ENCODE measurements around the gene CACNA1E. TPM values are rescaled to one million over a fixed set of nuclear protein-coding genes. Genes with fewer than 3 reads are reported as not detected.

CACNA1E gene
- polyA plus RNA-seq (2012; ENCODE audit: insufficient read depth, insufficient read length): not detected

DNA sequence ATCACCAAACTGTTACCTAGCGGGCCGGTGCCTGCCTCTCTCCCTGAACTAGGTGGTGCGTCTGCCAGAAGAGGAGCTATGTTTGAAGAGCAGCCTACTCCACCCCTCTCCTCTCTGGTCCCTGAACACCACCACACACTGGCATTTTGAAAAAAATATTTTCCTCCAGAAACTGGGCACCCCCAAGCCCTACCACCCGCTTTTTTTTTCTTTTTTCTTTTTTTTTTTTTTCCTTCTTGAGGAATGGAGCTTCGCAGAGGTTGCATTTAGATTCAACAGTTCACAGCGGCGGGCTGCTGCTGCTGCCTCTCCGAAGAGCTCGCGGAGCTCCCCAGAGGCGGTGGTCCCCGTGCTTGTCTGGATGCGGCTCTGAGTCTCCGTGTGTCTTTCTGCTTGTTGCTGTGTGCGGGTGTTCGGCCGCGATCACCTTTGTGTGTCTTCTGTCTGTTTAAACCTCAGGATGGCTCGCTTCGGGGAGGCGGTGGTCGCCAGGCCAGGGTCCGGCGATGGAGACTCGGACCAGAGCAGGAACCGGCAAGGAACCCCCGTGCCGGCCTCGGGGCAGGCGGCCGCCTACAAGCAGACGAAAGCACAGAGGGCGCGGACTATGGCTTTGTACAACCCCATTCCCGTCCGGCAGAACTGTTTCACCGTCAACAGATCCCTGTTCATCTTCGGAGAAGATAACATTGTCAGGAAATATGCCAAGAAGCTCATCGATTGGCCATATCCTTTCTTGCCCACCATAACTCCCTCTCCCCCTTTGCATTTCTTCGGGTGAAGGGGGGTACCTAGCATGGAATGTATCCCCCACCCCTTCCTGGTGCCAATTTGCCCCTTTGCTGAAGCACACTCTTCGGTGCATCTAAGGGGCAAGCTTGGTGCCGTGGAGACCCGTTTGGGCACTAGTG is at the start of gene CACNA1E:
TSS of gene CACNA1E (plus strand) at position 233 of the 911 bp plus-strand sequence. CDS start at position 461, 228 bp downstream.
- no peak for DNase-seq (ENCODE audit: low read depth, low spot score)
- H3K4me3 ChIP-seq (ENCODE audit: low read length): no peak within 1 kb of the TSS

GRCh38 chr1:181433931-181434330 is 49.4 kb upstream of the CACNA1E start:
- no peak overlapping the region for H3K4me3 ChIP-seq (ENCODE audit: low read length)
- no peak for DNase-seq (ENCODE audit: low read depth, low spot score)

GRCh38 chr1:181438013-181438412 is 45.3 kb upstream of the CACNA1E start:
- no peak overlapping the region for H3K4me3 ChIP-seq (ENCODE audit: low read length)
- no peak for DNase-seq (ENCODE audit: low read depth, low spot score)

DNA sequence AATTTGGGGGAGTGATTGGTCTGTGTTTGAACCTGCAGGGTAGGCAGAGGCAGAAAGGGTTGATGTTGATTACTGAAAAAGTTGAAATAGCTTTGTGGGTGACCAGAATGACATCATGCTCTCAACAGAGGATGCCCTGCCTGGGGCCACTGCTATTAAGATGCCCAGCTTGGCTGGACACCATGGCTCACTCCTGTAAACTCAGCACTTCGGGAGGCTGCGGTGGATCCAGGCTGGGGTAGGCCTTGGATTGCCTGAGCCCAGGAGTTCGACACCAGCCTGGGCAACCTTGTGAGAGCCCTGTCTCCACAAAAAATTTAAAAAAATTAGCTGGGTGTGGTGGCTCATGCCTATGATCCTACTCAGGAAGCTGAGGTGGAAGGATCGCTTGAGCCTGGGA is 42.8 kb upstream of the CACNA1E start:
- no peak for DNase-seq (ENCODE audit: low read depth, low spot score)
- H3K4me3 ChIP-seq (ENCODE audit: low read length): no peak overlapping the region

- DNase-seq (ENCODE audit: low read depth, low spot score): no peak
Observed at GRCh38 chr1:181442181-181442525, 41.2 kb upstream of the CACNA1E start.

GRCh38 chr1:181443231-181443853 is 40.0 kb upstream of the CACNA1E start:
- H3K4me3 ChIP-seq (ENCODE audit: low read length): no peak overlapping the region
- no peak for DNase-seq (ENCODE audit: low read depth, low spot score)

More at GRCh38 chr1:181442181-181442525, 41.2 kb upstream of the CACNA1E start:
- no peak overlapping the region for H3K4me3 ChIP-seq (ENCODE audit: low read length)

DNA sequence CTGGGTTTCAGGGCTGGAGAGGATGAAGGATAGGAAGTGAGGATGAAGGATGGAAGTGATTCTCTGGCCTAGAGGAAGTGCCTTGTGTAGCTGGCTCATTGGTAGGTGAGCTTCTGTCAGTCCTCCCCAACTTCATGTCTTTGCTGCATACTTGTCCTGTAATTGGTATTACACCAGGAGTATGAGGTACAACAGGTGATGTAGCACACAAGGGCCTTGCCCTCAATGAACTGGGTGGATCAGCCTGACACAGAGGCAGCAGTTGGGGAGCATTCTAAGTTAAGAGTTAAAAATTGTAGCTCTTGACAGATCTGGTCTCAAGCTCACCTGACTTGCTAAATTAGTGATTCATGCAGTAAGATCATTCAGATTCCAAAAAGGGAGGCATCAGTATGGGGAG is 37.9 kb upstream of the CACNA1E start:
- no peak for DNase-seq (ENCODE audit: low read depth, low spot score)

GRCh38 chr1:181448461-181448860 is 34.9 kb upstream of the CACNA1E start:
- DNase-seq (ENCODE audit: low read depth, low spot score): peak; percentile 40
- H3K4me3 ChIP-seq (ENCODE audit: low read length): no peak overlapping the region

More for the DNA sequence above, 37.9 kb upstream of the CACNA1E start:
- H3K4me3 ChIP-seq (ENCODE audit: low read length): no peak overlapping the region

DNA sequence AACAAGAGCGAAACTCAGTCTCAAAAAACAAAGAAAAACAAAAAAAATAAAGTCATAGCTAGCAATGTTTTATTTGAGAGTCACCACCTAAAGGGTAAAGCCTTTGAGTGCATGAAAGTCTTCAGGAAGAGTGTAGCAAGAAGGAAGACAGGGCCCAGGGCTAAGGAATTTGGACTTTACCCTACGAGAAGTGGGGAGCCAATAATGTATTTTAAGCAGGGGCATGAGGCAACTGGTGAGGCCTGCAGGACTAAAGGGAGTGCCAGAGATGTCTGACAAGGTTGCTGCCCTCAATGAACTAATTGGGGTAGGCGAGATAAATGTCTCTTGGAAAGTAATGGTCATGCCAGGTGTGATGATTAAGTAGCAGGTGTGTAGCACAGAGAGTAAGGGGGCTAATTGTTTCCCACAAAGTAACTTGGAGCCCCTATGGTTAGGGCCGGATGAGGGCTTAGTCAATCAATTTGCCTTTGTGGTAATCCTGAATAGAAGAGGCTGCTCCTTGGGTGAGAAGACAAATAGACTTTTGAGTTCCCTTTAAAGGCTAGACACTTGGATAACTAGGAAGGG is 31.6 kb upstream of the CACNA1E start:
- no peak for DNase-seq (ENCODE audit: low read depth, low spot score)

DNA sequence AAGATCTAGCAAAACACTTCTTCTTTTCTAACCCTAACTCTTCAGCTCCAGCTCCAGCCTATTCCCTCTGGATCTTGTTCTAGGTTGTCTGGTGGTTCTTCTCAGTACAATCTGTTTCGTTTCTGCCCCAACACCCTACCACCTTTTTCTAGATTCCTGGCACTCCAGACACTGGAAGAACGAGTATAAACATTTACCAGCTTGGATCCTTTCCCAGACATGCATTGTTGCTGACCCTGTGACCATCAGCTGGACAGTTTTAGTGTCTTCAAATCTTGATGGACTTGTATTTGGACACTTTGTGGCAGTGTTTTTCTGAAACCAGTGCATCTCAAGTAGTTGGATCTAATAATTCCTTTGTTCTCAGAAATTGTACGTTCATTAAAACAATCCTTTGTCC is 30.6 kb upstream of the CACNA1E start:
- H3K4me3 ChIP-seq (ENCODE audit: low read length): no peak overlapping the region
- no peak for DNase-seq (ENCODE audit: low read depth, low spot score)

More for the DNA sequence above, 31.6 kb upstream of the CACNA1E start:
- H3K4me3 ChIP-seq (ENCODE audit: low read length): no peak overlapping the region

- no peak overlapping the region for H3K4me3 ChIP-seq (ENCODE audit: low read length)
- DNase-seq (ENCODE audit: low read depth, low spot score): no peak
Observed at GRCh38 chr1:181453541-181454201, 29.6 kb upstream of the CACNA1E start.

DNA sequence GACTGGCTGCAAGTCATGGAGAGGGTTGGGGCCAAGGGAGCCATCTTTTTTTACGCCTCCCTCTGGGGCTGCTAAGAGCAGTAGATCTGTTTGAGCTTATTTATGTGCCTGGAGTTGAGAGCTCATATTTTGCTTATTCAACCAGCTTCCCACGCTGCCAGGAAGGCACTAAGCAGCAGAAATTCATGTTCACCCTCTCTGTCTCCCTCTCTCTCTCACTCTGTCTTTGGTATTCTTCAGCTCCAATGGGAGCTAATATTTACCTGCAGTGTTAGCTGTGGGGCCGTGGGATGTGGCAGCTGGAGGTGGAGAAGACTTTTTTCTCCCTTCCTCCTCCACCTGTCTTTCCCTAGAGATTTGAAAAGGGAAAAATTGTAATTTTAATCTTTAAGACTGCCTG is 26.8 kb upstream of the CACNA1E start:
- DNase-seq (ENCODE audit: low read depth, low spot score): no peak
- no peak overlapping the region for H3K4me3 ChIP-seq (ENCODE audit: low read length)

DNA sequence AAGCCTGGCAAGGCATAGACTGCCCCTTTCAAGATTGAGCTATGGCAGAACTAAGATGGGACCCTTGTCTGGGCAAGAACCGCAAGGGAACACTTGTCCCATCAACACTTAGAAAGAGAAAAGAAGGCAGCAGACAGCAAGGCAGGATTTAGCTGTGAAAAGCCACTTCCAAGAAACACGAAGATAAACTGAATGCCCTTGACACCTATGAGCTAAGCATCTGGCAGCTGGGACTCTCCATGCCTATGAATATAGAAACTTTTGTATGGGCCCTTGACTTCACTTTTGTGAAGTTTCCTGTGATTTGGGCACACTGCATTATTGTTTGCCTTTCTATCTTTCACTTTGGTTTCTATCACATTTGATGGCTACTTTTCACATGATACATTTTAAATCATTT is 24.9 kb upstream of the CACNA1E start:
- DNase-seq (ENCODE audit: low read depth, low spot score): no peak
- H3K4me3 ChIP-seq (ENCODE audit: low read length): no peak overlapping the region

DNA sequence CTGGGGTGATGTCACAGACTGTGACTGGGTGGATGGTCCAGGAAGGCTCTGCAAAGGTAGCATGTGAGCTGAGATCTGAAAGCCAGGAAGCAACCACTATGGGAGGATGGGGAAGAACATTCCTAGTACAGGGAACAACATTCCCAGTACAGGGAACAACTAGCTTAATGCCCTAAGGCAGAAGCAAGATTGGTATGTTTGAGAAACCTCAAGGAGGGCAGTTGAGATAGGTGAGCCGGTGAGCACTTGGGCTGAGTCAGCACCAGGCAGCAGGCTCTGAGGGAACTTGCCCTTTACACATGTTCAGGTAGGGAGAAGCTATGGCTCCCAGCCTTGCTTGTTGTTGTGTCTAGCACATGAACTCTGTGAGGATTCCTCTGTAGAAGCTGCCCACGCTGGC is 24.2 kb upstream of the CACNA1E start:
- DNase-seq (ENCODE audit: low read depth, low spot score): no peak

GRCh38 chr1:181469829-181470228 is 13.5 kb upstream of the CACNA1E start:
- H3K4me3 ChIP-seq (ENCODE audit: low read length): no peak overlapping the region
- no peak for DNase-seq (ENCODE audit: low read depth, low spot score)

More for the DNA sequence above, 24.2 kb upstream of the CACNA1E start:
- no peak overlapping the region for H3K4me3 ChIP-seq (ENCODE audit: low read length)

- DNase-seq (ENCODE audit: low read depth, low spot score): no peak
- no peak overlapping the region for H3K4me3 ChIP-seq (ENCODE audit: low read length)
Observed at GRCh38 chr1:181475580-181475979, 7.7 kb upstream of the CACNA1E start.

DNA sequence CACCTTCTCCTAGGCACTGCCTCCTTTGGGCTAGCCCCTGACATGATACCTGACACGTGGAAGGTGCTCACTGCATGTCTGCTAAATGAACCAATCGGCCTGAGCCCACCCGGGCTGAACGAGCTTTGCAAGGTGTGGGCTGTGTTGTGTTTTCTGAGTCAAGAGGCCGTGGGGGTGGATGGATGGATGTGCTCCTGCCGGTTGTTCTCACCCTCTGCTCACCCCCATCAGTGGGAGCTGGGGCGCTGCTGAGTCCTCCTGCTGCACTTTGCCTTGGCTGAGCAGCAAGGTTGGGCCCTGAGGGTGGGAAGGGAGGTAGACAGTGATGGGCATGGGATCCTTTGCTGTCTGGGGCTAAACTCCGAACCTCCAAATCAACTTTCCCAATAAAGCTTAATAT is 6.7 kb upstream of the CACNA1E start:
- no peak overlapping the region for H3K4me3 ChIP-seq (ENCODE audit: low read length)
- DNase-seq (ENCODE audit: low read depth, low spot score): no peak

DNA sequence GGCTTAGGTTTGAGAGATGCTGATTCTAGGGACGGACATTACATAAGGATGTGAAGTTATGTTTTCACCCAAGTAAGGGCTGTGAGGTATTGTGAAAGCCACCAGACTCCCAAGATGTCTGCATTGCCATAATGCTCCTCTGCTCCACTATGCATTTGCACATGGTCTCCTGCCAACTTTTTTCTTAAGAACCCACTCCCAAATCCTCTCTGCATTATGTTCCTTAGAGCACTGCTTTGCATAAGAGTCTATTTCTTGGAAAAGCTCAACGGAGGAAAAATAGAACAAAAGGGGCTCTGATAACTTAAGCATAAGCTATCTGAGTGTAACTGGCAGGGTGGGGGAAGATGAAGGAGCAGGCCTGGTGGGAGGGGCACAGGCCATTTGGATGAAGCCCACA is 5.0 kb upstream of the CACNA1E start:
- no peak overlapping the region for H3K4me3 ChIP-seq (ENCODE audit: low read length)
- DNase-seq (ENCODE audit: low read depth, low spot score): no peak

DNA sequence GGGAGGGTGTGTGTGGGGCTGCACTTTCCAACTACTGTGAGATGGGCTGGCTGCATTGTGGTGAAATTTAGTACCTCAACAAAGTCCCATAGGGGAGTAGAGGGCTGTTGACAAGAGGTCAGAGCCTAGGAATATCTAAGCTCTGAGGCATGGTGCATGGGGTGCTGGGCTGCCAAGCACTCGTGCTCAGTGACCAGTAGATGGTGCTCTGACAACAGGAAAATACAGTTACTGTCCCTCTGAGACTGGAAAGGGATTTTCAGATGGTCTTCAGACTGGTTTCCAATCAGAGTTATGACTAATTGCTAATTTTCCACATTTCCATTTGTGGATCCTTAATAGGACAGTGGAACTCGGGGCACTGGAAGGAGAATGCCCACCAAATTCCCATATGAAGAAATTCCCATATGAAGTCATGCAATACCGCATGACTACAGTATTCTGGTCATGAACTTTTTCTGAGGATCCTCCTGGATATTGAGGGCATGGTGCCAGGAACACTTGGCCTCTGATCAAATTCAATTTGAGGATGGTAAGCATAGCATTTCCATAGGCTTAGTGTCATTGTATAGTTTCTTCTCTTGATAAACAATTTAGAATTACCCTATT is 4.1 kb upstream of the CACNA1E start:
- H3K4me3 ChIP-seq (ENCODE audit: low read length): no peak overlapping the region

More for the DNA sequence above, 4.1 kb upstream of the CACNA1E start:
- DNase-seq (ENCODE audit: low read depth, low spot score): peak; percentile 51
